NCI-H1930 (cell line): ENCODE data around the gene CEP112.
"Not testable (repeated sequence)": the region's sequence is repeated elsewhere in the genome, so short reads cannot be mapped to it uniquely, and the experiment has no call there.

Experiments used
- DNase-seq, 2 experiments: peaks; one replicate each; lab custom pipeline; 2025; lab: John Stamatoyannopoulos, UW

Gene CEP112

DNA sequence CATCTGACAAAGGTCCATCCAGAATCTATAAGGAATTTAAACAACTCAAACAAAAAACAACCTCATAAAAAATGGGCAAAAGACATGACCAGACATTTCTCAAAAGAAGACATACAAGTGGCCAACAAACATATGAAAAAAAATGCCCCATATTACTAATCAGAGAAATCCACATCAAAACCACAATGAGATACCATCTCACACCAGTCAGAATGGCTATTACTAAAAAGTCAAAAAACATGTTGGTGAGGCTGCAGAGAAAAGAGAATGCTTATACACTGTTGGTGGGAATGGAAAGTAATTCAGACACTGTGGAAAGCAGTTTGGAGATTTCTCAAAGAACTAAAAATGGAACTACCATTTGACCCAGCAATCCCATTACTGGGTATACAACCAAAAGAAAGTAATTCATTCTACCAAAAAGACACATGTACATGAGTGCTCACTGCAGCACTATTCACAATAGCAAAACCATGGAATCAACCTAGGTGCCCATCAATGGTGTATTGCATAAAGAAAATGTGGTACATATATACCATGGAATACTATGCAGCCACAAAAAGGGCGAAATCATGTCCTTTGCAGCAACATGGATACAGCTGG is 409.7 kb downstream of the CEP112 start:
- DNase-seq, result not testable (repeated sequence)

DNA sequence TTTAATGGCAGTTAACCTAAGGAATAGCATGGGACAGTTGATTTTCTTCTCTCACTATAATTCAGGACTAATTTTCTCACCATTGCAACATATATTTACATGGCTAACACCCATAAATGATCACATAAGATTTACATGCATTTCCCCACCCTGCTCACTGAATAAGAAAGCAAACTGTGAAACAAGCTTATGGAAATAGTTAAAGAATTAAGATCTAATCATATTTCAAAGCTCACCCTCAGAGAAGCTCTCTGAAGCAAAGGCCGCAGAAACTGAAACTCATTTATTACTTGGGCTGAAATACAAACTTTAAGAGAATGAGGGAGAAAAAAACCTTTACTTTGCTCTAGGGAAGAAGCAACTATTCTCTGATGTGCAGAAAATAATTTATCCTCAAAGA is 411.8 kb downstream of the CEP112 start:
- no peak for DNase-seq

DNA sequence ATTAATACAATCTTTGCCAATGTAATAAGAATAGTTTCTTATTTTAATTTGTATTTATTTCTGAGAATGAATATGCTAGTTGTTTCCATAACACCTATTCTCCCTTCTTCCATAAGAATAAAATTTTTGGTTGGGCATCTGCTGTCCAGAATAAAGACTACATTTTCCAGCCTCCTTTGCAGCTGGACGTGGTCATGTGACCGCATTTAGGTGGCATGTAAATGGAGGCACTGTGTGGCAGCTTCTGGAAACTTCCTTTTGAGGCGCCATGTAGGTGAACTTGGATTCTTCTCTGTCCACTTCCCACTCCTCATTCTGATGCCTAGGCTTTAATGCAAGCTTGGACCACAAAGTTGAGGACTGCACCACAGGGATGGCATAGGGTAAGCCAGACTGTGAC is 415.0 kb downstream of the CEP112 start:
- no peak for DNase-seq

DNA sequence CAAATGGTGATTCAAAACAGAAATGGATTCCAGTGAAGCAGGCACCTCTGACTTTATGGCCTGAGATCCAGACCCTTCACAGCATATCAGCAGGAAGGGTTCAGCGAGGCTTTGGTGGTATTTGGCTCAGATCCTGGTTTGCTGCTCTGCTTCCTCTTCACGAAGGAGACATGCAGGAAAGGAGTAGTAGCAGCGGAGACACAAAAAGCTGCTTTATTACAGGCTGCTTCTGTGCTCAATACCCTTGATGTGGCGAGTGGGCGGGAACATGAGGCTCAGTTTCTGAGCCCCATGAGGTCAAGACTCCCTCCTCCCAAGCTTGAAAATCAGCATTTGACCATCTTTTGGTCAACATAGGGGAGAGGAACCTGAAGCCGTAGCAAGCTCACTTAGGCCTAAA is 417.1 kb downstream of the CEP112 start:
- no peak for DNase-seq

DNA sequence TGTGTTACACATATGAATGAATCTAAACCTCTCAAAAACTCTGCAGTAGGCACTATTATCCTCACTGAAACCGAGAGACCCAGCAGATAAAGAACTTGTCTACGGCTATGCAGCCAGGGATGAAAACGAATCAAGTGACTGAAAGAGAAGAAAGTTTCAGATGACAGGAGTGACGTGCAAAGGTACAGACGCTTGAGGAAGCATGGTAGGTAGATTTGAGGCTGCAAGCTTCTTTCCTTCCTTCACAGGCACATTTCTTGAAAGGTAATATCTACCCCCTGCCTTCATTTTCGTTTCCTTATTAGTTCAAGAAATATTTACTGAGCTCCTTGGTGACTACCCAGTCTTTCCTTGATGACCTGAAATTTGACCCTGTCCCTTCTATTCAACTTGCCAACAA is 418.9 kb downstream of the CEP112 start:
- peak in 1 of 2 experiments; percentile 47 for DNase-seq

DNA sequence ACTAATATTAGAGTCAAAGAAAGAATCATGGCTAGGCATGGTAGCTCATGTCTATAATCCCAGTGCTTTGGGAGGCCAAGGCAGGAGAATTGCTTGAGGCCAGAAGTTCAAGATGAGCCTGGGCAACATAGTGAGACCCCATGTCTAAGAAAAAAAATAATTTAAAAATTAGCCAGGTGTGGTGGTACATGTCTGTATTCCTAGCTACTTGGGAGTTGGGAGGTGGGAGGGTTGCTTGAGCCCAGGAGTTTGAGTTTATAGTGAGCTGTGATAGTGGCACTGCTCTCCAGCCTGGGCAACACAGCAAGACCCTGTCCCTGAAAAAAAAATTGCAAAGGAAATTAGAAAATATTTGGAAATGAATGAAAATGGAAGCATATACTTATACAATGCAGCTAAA is 420.2 kb downstream of the CEP112 start:
- DNase-seq, result no peak

DNA sequence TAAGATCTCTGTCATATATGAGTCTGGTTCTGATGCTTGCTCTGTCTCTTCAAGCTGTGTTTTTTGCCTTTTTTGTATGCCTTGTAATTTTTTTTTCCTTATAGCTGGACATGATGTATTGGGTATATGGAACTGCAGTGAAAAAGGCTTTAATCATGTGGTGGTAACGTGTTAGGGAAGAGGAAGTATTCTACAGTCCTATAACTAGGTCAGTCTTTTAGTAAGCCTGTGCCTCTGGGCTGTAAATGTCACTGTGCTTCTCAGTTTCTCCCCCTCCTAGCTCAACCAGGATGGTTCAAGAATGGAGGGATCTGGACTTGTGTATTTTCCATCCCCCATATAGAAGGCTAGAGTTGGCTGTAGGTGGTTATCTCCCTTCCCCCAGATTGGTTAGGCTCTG is 428.1 kb downstream of the CEP112 start:
- DNase-seq, result no peak

DNA sequence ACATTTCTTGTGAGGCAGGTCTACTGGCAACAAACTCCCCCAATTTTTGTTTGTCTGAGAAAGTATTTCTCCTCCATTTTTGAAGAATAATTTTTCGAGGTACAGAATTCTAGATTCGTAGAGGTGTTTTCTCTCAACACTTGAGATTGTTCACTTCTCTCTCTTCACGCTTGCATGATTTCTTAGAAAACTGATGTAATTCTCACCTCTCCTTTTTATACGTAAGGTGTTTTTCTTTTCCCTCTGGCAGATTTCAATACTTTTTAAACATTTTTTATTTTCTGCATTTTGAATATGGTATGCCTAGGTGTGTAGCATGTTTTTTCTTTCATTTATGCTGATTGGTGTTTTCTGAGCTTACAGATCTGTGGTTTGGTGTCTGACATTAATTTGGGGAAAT is 429.0 kb downstream of the CEP112 start:
- DNase-seq, result no peak

DNA sequence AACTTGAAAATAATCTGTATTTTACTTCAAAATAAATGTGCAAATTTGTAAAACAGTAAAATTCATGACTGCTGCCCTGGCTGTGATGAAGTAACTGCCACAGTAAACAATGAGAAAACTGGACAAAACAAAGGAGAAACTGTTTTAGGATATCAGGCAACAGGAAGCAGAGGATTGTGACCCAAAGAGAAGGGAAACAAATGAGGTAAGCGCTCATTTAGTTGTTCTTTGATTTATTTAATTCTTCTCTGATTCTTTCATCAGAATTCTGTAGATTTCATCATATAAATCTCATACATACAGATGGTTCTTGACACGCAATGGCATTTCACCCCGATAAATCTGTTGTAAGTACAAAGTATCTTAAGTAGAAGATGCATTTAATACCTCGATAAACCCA is 432.4 kb downstream of the CEP112 start:
- DNase-seq, result no peak

DNA sequence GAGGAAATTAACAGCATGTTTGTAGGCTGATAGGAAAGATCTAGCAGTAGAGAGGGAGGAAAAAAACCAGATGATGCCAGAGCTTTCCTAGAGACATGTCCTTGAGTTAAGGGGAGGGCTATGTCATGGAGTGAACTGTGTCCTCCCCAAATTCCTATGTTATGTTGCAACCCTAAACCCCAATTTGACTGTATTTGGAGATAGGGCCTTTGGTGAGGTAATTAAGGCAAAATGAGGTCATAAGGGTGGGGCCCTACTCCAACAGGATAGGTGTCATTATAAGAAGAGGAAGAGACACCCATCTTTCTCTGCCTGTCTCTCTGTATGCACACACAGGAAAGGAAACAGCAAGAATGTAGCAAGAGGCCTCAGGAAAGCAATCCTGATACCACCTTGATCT is 435.2 kb downstream of the CEP112 start:
- DNase-seq, result no peak

DNA sequence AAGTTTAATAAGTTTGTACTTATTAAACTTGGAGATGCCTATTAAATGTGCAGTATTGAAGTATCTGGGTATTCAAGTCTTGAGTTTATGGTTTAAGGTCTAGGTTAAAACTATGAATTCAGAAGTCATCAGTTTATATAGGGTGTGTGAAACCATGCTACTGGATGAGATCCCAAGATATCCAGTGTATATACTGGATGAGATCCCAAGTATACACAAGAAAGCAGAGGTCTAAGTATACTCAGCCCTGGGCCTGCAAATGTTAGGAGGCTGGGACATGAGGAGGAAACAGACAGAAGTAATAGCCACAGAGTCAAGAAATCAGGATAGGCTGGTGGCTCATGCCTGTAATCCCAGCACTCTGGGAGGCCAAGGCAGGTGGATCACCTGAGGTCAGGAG is 436.1 kb downstream of the CEP112 start:
- DNase-seq, result no peak

DNA sequence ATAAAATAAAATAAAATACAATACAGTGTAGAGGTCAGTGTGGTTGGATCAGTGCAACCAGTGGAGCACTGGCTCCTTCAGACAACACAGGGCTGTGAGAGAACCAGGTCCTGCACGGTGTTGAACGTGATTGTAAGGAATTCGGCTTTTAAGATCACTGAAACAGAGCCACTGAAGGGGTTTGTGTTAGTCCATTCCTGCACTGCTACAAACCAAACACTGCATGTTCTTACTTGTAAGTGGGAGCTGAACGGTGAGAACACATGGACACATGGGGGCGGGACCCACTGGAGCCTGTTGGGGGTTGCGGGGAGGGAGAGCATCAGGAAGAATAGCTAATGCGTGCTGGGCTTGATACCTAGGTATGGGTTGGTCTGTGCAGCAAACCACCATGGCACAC is 437.3 kb downstream of the CEP112 start:
- DNase-seq, result no peak

DNA sequence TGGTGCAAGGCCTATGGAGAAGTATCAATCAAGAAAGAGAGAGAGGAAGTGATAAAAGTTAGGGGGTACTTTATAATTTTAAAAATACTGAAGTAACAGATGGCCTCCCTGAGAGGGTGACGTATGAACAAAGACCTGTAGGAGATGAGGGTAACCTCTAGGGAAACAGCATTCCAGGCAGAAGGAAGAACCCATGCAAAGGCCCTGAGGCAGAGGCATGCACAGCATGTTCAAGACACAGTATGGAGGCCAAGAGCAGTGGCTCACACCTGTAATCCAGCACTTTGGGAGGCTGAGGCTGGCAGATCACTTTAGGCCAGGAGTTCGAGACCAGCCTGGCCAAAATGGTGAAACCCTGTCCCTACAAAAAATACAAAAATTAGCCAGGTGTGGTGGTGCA is 437.9 kb downstream of the CEP112 start:
- no peak for DNase-seq

DNA sequence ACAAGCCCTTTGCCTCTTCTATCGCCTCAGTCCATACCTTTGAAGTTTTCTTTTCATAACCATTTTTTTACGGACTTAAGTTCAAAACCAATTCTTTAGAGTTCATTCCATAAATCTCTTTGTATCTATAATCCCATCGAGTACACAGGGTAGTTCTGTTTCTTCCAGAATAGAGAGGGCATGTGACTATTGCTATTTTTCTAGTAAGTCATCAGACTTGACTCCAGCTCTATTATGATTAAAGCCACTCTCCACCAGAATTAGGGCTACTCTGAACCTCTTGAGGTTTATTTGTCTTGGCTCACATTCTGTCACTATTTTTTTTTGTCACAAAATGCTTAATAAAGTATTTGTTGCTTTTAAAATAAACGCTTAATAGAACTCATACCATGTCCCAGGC is 438.6 kb downstream of the CEP112 start:
- no peak for DNase-seq

DNA sequence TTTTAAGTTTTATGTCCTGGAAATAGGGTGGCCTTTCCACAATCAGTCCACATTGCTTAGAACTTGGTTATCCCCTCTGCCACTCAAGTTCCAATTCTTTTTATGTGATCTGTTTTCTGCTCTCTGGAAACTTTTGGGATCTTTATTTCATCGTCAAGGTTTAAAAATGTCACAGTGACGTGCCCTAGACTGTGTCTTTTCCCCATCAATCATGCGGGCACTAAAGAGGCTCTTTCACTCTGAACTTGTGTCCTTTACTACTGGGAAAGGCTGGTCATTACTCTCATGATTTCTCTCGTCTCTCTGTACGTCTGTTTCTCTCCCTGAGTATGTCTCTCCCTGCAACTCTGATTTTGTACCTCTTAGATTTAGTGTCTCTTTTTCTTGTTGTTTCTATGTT is 440.7 kb downstream of the CEP112 start:
- no peak for DNase-seq

DNA sequence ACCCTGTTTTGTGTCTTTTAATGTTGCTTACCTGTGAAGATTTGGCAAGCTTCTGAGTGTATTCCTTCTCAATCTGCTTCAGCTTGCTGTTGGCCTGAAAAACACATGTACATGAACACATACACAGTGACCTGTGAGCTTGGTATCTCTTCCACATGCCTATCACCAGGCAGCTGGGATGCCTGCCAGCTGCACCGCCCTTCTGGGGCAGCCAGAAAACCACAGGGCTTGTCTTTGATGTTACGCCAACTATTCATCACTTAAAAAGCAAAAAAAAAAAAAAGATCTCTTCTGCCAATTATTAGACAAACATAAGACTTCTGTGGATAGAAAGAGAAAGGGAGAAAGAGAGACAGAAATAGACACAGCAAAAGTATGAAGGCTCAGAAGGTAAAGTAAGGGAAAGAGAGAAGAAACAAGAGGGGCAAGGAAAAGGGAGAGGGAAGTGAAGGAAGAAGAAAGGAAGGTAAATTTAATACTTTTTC is 441.3 kb downstream of the CEP112 start:
- no peak for DNase-seq

DNA sequence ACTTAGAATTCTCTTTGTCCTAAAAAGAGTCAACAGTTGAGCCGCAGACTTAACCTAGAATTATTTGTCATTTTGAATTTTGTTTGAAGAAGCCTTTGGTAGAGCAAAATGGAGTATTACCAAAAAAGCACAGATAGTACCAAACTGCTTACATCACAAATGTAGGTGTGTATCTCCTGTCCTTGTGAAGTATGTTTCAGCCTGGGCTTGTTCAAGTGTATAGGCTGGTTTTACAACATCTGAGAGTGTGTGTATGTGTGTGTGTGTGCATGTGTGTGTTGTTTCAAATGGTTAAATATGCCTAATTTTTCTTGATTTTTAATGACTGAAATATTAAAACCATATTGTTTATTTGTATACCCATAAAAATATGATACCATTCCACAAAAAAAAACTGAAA is 441.8 kb downstream of the CEP112 start:
- DNase-seq, result no peak

DNA sequence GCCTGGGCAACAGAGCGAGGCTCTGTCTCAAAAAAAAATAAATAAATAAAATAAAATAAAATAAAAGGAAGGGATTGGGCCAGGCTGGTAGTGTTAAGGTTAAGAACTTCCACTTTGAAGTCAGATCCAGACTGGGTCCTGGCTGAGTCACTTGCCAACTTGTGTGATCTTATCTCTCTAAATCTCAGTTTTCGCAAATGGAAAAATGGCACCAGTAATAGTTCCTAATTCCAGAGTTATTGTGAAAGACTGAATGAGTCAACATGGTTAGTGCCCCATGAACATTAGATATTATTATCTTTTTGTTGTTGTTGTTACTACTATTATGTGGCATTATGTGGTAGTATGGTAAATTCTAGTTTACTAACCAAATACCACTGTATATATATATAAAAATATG is 442.5 kb downstream of the CEP112 start:
- DNase-seq, result no peak

DNA sequence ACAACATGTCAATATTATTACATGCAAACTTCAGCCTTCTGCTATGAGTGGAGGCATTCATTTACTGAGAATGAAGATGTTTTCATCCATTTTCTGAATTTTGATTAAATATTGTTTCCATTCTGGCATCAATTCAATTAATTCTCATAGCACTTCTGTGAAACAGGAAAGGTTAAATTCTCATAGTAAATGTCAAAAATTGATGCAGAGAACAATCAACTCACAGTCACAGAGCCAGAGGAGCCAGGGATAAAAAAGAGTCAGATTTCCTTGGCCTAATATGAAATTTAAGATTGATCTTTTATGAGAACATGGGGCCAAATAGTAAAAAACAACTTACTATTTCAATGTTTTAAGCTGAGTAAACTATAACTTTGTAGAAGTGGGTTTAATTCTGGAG is 446.7 kb downstream of the CEP112 start:
- no peak for DNase-seq

DNA sequence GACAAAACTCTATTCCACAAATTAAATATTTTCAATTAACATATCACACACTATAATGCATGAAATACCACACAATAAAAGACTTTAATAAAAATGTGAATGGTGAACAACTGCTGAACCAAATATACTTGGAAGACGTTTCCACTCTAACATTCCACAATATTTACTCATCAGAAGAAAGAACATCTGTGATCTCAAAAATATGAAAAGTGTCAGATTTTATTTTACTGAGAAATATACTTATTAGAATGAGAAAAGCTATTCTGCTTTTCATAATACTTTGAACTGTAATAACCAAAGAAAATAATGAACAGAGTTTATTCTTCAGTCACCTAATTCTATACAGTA is 448.7 kb downstream of the CEP112 start:
- no peak for DNase-seq

DNA sequence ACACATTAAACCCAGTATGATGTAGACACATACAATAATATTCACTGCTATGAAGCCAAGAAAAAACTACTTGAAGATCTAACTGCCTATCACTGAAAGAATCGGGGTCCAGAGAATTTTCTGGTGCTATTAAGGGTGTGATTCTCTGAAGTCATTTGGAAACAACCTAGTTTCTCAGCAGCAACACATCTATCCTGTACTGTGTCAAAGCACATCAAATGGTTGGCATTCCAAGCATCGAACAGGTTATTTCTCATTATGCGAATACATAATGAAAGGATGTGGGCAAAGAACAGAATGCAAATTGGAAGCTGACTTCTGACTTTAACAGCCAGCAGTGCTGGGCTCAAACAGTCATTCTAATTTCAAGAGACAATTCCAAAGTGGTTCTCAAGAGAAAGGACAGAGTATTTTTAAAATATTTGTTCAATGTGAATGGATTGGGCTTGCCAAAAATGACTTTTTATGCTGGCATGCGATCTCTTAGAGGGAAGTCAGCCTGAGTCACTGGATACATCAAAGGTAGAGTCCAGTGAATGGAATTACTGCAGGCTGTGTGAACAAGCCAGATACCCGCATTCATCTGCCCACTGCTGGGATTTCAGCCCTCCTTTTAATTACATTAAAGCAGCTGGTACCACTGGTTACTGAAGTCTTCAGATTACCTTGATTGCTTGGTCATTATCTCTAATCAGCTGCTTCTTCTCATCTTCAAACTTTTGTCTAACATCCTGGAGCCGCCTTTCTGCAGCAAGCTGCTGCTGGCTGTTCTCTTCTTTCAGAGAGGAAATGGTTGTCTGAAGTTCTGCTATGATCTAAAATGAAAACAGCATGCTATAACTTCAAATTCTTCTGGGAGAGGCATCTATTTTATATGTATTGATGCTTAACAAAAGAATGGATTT is 449.3 kb downstream of the CEP112 start:
- no peak for DNase-seq

DNA sequence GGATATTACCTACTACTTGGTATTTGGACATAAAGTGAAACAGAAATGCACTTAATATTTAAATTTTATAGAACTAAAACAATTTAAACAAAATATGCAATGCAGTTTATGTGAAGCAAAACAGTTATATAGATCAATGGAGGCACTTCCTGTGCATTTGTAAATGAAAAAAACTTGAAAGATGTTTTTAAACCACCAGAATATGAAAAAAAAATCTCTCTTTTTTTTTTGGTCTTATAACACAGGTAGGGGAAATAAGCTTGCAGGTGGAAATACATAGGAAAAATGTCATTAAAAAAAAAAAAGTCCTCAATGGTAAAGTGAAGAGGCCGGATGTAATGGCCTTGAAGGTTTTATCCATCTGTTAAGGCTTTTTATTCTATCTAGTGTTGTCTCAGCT is 450.2 kb downstream of the CEP112 start:
- DNase-seq, result no peak

DNA sequence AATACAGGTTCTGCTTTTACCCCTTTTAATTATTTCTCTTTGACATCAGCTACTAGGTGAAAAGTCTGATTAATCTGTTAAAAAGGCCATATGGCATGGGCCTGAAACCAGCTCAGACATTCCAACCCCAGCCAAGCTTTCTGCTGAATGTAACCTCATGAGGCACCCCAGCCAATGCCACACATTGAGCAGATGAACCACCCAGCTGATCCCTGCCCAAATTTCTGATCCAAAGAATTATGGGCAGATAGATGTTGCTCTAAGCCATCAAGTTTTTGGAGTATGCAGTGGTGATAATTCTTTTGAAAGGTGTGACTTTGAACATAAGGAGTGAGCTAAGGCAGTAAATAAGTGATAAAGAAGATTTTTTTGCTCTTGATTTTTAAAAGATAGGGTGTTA is 452.9 kb downstream of the CEP112 start:
- no peak for DNase-seq

DNA sequence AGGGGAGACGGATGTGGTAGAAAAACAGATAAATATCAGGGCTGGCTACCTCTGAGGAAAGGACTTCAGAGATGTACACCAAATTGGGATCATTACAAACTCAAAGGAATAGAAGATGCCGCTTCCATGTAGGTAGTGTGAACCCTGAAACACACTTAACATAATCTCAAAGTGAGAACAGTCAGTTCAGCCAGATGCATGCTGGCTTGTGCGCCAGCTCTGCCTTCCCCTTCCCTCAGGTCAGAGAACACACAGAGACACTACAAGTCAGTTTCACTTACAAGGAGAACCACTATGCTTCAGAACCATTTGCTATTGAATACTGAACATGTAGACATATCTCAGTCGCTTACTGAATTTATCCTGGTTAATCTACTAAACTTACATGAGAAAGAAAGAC is 454.5 kb downstream of the CEP112 start:
- DNase-seq, result no peak
